ENCODE measurements around the gene XYLB. TPM values are rescaled to one million over a fixed set of nuclear protein-coding genes. Genes with fewer than 3 reads are reported as not detected.

The XYLB gene
- total RNA-seq, 1 donor from 2014 or later, result 6.9 TPM

- Histone ChIP-seq H3K36me3 (peaks cover 2% of the 10 kb centered on the region), H3K9ac (no peak overlapping the region), H3K4me2 (no peak overlapping the region), H3K4me1 (no peaks in the 10 kb centered on the region), H2AFZ (replicated peaks) (no peak overlapping the region), H4K20me1 (ENCODE audit: low read depth) (no peaks in the 10 kb centered on the region), H3K4me3 (no peak overlapping the region), H3K79me2 (ENCODE audit: low read depth) (no peaks in the 10 kb centered on the region), H3F3A (ENCODE audit: low read depth) (no peaks in the 10 kb centered on the region), H3K27me3 (no peaks in the 10 kb centered on the region), H3K27ac (no peak overlapping the region), H3K9me3 (ENCODE audit: low read depth) (peaks cover 9% of the 10 kb centered on the region)
- H3K27ac Mint-ChIP-seq, result no peak overlapping the region
- H3K36me3 Mint-ChIP-seq, result peaks cover 42% of the 10 kb centered on the region
- no peaks in the 10 kb centered on the region for H3K4me1 Mint-ChIP-seq
- DNase-seq (ENCODE audit: low spot score), result no peak
- H3K9me3 Mint-ChIP-seq, result peaks cover 15% of the 10 kb centered on the region
- TF ChIP-seq EZH2 (IDR thresholded peaks at IDR 0.05), result no peak
- no peak overlapping the region for H3K4me3 Mint-ChIP-seq
- H3K27me3 Mint-ChIP-seq (ENCODE audit: insufficient read depth, low read depth), result no peaks in the 10 kb centered on the region
Observed at GRCh38 chr3:38382506-38383080, 36.0 kb downstream of the XYLB start.

- H3K4me2 ChIP-seq, result no peak overlapping the region
- peaks cover 17% of the 10 kb centered on the region for H3K9me3 Mint-ChIP-seq
- H3K79me2 ChIP-seq (ENCODE audit: low read depth), result no peaks in the 10 kb centered on the region
- H3K4me1 Mint-ChIP-seq, result no peaks in the 10 kb centered on the region
- no peak overlapping the region for H3K27ac Mint-ChIP-seq
- TF ChIP-seq EZH2phosphoT487 (IDR thresholded peaks at IDR 0.05) (no peak), EZH2 (IDR thresholded peaks at IDR 0.05) (no peak)
- TF ChIP-seq, protein P1, sequence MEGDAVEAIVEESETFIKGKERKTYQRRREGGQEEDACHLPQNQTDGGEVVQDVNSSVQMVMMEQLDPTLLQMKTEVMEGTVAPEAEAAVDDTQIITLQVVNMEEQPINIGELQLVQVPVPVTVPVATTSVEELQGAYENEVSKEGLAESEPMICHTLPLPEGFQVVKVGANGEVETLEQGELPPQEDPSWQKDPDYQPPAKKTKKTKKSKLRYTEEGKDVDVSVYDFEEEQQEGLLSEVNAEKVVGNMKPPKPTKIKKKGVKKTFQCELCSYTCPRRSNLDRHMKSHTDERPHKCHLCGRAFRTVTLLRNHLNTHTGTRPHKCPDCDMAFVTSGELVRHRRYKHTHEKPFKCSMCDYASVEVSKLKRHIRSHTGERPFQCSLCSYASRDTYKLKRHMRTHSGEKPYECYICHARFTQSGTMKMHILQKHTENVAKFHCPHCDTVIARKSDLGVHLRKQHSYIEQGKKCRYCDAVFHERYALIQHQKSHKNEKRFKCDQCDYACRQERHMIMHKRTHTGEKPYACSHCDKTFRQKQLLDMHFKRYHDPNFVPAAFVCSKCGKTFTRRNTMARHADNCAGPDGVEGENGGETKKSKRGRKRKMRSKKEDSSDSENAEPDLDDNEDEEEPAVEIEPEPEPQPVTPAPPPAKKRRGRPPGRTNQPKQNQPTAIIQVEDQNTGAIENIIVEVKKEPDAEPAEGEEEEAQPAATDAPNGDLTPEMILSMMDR (IDR thresholded peaks at IDR 0.05), result no peak
- H2AFZ ChIP-seq (replicated peaks), result no peak overlapping the region
- H3K36me3 ChIP-seq, result peaks cover 5% of the 10 kb centered on the region
- H3K9ac ChIP-seq, result no peak overlapping the region
- no peak overlapping the region for H3K27ac ChIP-seq
- H3K36me3 Mint-ChIP-seq, result peaks cover 37% of the 10 kb centered on the region
- peaks cover 12% of the 10 kb centered on the region for H3K9me3 ChIP-seq (ENCODE audit: low read depth)
- H3F3A ChIP-seq (ENCODE audit: low read depth), result no peaks in the 10 kb centered on the region
- no peaks in the 10 kb centered on the region for H3K27me3 Mint-ChIP-seq (ENCODE audit: insufficient read depth, low read depth)
- no peak overlapping the region for H3K4me3 Mint-ChIP-seq
- H4K20me1 ChIP-seq (ENCODE audit: low read depth), result no peaks in the 10 kb centered on the region
- no peak for DNase-seq (ENCODE audit: low spot score)
- no peaks in the 10 kb centered on the region for H3K27me3 ChIP-seq
- no peak overlapping the region for H3K4me3 ChIP-seq
- no peaks in the 10 kb centered on the region for H3K4me1 ChIP-seq
Observed at GRCh38 chr3:38383156-38383875, 36.7 kb downstream of the XYLB start.

DNA sequence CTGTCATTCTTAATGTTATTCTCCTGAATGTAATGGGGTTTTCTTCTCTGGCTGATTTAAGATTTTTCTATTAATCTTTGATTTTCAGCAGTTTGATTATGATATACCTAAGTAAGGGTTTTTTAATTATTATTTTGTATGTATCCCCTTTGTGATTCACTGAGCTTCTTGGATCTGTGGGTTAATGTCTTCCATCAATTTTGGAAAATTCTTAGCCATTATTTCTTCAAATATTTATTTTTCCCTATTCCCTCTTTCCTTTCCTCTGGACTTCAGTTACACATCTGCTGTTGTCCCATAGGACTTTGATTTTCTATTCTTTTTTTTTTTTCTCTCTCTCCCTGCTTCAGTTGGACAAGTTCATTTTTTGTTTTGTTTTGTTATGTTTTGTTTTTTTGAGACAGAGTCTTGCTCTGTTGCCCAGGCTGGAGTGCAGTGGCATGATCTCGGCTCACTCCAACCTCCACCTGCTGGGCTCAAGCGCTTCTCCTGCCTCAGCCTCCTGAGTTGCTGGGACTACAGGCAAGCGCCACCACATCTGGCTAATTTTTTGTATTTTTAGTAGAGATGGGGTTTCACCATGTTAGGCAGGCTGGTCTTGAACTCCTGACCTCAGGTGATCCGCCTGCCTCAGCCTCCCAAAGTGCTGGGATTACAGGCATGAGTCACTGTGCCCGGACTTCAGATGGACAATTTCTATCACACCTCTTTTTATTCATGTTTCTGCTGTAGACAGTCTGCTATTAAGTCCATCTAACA, 40.6 kb downstream of the XYLB start:
- no peak overlapping the region for H3K4me3 ChIP-seq
- no peaks in the 10 kb centered on the region for H3K27me3 ChIP-seq
- H3K9me3 ChIP-seq (ENCODE audit: low read depth), result peaks cover 12% of the 10 kb centered on the region
- TF ChIP-seq EZH2phosphoT487 (IDR thresholded peaks at IDR 0.05) (no peak), EZH2 (IDR thresholded peaks at IDR 0.05) (no peak)
- TF ChIP-seq, protein P1 (IDR thresholded peaks at IDR 0.05), result no peak
- H3F3A ChIP-seq (ENCODE audit: low read depth), result no peaks in the 10 kb centered on the region
- no peaks in the 10 kb centered on the region for H4K20me1 ChIP-seq (ENCODE audit: low read depth)
- H2AFZ ChIP-seq (replicated peaks), result no peak overlapping the region
- H3K27ac Mint-ChIP-seq, result no peak overlapping the region
- H3K9me3 Mint-ChIP-seq, result peaks cover 20% of the 10 kb centered on the region
- no peak for DNase-seq (ENCODE audit: low spot score)
- H3K4me1 ChIP-seq, result no peaks in the 10 kb centered on the region
- H3K36me3 ChIP-seq, result peaks cover 5% of the 10 kb centered on the region
- no peak overlapping the region for H3K4me2 ChIP-seq
- H3K4me1 Mint-ChIP-seq, result peaks cover 4% of the 10 kb centered on the region
- no peaks in the 10 kb centered on the region for H3K79me2 ChIP-seq (ENCODE audit: low read depth)
- no peak overlapping the region for H3K4me3 Mint-ChIP-seq
- no peak overlapping the region for H3K9ac ChIP-seq
- no peak overlapping the region for H3K27ac ChIP-seq
- no peaks in the 10 kb centered on the region for H3K27me3 Mint-ChIP-seq (ENCODE audit: insufficient read depth, low read depth)
- H3K36me3 Mint-ChIP-seq, result peaks cover 33% of the 10 kb centered on the region

All from neural progenitor cell (in vitro differentiated cells).